ENCODE data around the gene PTPRT.

The PTPRT gene

DNA sequence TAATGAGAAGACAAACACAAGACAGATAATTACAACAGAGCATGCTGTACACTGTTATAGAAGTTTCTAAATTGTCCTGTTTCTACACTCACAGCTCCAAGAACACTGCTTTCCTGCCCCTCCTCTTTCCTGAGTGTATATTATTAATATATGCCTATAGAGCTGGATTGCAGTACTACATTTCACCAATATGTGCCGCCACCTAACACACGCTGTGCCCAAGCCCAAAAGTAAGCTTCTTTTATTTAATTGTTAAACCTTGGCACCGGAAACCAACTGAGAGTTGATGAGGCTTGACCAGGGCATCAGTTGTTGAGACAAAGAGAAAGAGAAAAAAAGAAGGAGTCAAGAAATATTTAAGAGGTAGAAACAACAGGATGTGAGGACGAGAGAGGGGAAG lies 16.0 kb upstream of the PTPRT start:
- Histone ChIP-seq H3K27me3 (ENCODE audit: low read length) (no peaks in the 10 kb centered on the region), H3F3A (ENCODE audit: insufficient read depth) (no peaks in the 10 kb centered on the region), H3K4me2 (ENCODE audit: low read depth, low read length, poor library complexity, severe bottlenecking) (no peak overlapping the region), H3K4me3 (ENCODE audit: insufficient read depth, low read length, poor library complexity, severe bottlenecking) (no peak overlapping the region), H3K79me2 (ENCODE audit: insufficient read depth, low read length) (no peaks in the 10 kb centered on the region), H3K27ac (ENCODE audit: low read depth, low read length) (no peak overlapping the region), H3K36me3 (ENCODE audit: low read length) (no peaks in the 10 kb centered on the region), H3K9me3 (ENCODE audit: insufficient read depth, low read length) (no peaks in the 10 kb centered on the region; the same call in 1 of the 2 replicates), H3K9ac (ENCODE audit: low read length) (no peak overlapping the region), H3K9me2 (replicated peaks; ENCODE audit: insufficient read depth, low read length) (no peaks in the 10 kb centered on the region), H2AFZ (ENCODE audit: low read depth, low read length, severe bottlenecking) (no peak overlapping the region), H4K20me1 (ENCODE audit: low read depth, low read length) (no peaks in the 10 kb centered on the region)
- TF ChIP-seq, protein P1, sequence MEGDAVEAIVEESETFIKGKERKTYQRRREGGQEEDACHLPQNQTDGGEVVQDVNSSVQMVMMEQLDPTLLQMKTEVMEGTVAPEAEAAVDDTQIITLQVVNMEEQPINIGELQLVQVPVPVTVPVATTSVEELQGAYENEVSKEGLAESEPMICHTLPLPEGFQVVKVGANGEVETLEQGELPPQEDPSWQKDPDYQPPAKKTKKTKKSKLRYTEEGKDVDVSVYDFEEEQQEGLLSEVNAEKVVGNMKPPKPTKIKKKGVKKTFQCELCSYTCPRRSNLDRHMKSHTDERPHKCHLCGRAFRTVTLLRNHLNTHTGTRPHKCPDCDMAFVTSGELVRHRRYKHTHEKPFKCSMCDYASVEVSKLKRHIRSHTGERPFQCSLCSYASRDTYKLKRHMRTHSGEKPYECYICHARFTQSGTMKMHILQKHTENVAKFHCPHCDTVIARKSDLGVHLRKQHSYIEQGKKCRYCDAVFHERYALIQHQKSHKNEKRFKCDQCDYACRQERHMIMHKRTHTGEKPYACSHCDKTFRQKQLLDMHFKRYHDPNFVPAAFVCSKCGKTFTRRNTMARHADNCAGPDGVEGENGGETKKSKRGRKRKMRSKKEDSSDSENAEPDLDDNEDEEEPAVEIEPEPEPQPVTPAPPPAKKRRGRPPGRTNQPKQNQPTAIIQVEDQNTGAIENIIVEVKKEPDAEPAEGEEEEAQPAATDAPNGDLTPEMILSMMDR (IDR thresholded peaks at IDR 0.05; ENCODE audit: insufficient read depth, low read length, poor library complexity, severe bottlenecking) = peak; percentile 17
- TF ChIP-seq EZH2phosphoT487 (conservative IDR thresholded peaks at IDR 0.05; ENCODE audit: low read length) = no peak

DNA sequence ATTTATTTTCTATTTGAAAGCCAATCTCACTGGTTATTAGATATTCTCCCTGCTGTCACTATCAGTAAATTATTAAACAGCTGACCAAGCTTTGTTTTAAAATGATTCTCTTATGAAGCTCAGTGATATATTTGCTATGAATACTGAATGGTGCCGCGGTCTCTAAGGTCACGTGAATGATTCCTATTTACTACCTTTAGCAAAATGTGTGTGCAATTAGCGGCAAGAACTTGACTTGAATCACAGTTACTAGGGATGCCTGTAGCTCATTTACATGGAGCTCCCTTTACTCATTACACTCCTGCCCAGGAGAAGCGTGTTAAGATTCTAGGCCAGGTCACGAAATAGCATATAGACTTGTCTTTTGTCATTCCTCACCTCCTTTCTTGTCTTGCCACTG lies 12.4 kb upstream of the PTPRT start:
- Histone ChIP-seq H3K27ac (ENCODE audit: low read depth, low read length) (no peak overlapping the region), H2AFZ (ENCODE audit: low read depth, low read length, severe bottlenecking) (no peak overlapping the region), H3K9me2 (replicated peaks; ENCODE audit: insufficient read depth, low read length) (no peaks in the 10 kb centered on the region), H3K27me3 (ENCODE audit: low read length) (no peaks in the 10 kb centered on the region), H3K4me3 (ENCODE audit: insufficient read depth, low read length, poor library complexity, severe bottlenecking) (no peak overlapping the region), H3K4me2 (ENCODE audit: low read depth, low read length, poor library complexity, severe bottlenecking) (no peak overlapping the region), H3F3A (ENCODE audit: insufficient read depth) (no peaks in the 10 kb centered on the region), H3K9ac (ENCODE audit: low read length) (no peak overlapping the region), H3K36me3 (ENCODE audit: low read length) (no peaks in the 10 kb centered on the region), H3K9me3 (ENCODE audit: insufficient read depth, low read length) (no peaks in the 10 kb centered on the region; the same call in 1 of the 2 replicates), H4K20me1 (ENCODE audit: low read depth, low read length) (no peaks in the 10 kb centered on the region), H3K79me2 (ENCODE audit: insufficient read depth, low read length) (no peaks in the 10 kb centered on the region)
- TF ChIP-seq, protein P1 (IDR thresholded peaks at IDR 0.05; ENCODE audit: insufficient read depth, low read length, poor library complexity, severe bottlenecking) = no peak
- no peak for TF ChIP-seq EZH2phosphoT487 (conservative IDR thresholded peaks at IDR 0.05; ENCODE audit: low read length)

GRCh38 chr20:43198607-43199006 lies 8.9 kb upstream of the PTPRT start:
- no peaks in the 10 kb centered on the region for H3K27me3 ChIP-seq (ENCODE audit: low read length)
- H3K9ac ChIP-seq (ENCODE audit: low read length) = no peak overlapping the region
- TF ChIP-seq, protein P1 (IDR thresholded peaks at IDR 0.05; ENCODE audit: insufficient read depth, low read length, poor library complexity, severe bottlenecking) = no peak
- no peak for TF ChIP-seq EZH2phosphoT487 (conservative IDR thresholded peaks at IDR 0.05; ENCODE audit: low read length)
- H3K4me2 ChIP-seq (ENCODE audit: low read depth, low read length, poor library complexity, severe bottlenecking) = no peak overlapping the region
- H3K9me3 ChIP-seq (ENCODE audit: insufficient read depth, low read length) = no peaks in the 10 kb centered on the region
- H3F3A ChIP-seq (ENCODE audit: insufficient read depth) = no peaks in the 10 kb centered on the region
- no peaks in the 10 kb centered on the region for H3K9me2 ChIP-seq (replicated peaks; ENCODE audit: insufficient read depth, low read length)
- H3K4me3 ChIP-seq (ENCODE audit: insufficient read depth, low read length, poor library complexity, severe bottlenecking) = no peak overlapping the region
- H3K27ac ChIP-seq (ENCODE audit: low read depth, low read length) = no peak overlapping the region
- H3K79me2 ChIP-seq (ENCODE audit: insufficient read depth, low read length) = no peaks in the 10 kb centered on the region
- no peaks in the 10 kb centered on the region for H3K36me3 ChIP-seq (ENCODE audit: low read length)
- no peaks in the 10 kb centered on the region for H4K20me1 ChIP-seq (ENCODE audit: low read depth, low read length)
- H2AFZ ChIP-seq (ENCODE audit: low read depth, low read length, severe bottlenecking) = no peak overlapping the region

Data from SU-DHL-6 (cell line).